NCI-H345 (cell line): ENCODE data around the gene ETV5.
"Not testable (repeated sequence)": the region's sequence is repeated elsewhere in the genome, so short reads cannot be mapped to it uniquely, and the experiment has no call there.

Experiments used
- DNase-seq: peaks from one replicate; lab custom pipeline; 2025; lab: John Stamatoyannopoulos, UW

ETV5 gene

GRCh38 chr3:186021673-186022362, 87.1 kb downstream of the ETV5 start:
- DNase-seq: no peak

- not testable (repeated sequence) for DNase-seq
Measured at GRCh38 chr3:186021250-186021649, 87.6 kb downstream of the ETV5 start.

GRCh38 chr3:186019288-186019687, 89.6 kb downstream of the ETV5 start:
- not testable (repeated sequence) for DNase-seq

- no peak for DNase-seq
Measured at GRCh38 chr3:186014866-186015265, 94.0 kb downstream of the ETV5 start.

GRCh38 chr3:186013312-186013711, 95.6 kb downstream of the ETV5 start:
- no peak for DNase-seq

- no peak for DNase-seq
Measured at GRCh38 chr3:186012137-186012536, 96.8 kb downstream of the ETV5 start.

- no peak for DNase-seq
Measured at GRCh38 chr3:186004671-186005070, 104.2 kb downstream of the ETV5 start.

GRCh38 chr3:186004209-186004608, 104.7 kb downstream of the ETV5 start:
- no peak for DNase-seq

- DNase-seq: no peak
Measured at GRCh38 chr3:186003610-186004009, 105.3 kb downstream of the ETV5 start.

- DNase-seq: no peak
Measured at GRCh38 chr3:186002884-186003472, 105.9 kb downstream of the ETV5 start.

- no peak for DNase-seq
Measured at GRCh38 chr3:186001842-186002241, 107.0 kb downstream of the ETV5 start.

GRCh38 chr3:185999221-185999620, 109.7 kb downstream of the ETV5 start:
- DNase-seq: no peak

GRCh38 chr3:185998136-185998535, 110.8 kb downstream of the ETV5 start:
- DNase-seq: no peak

- no peak for DNase-seq
Measured at GRCh38 chr3:185997130-185997529, 111.8 kb downstream of the ETV5 start.
